K562 (cell line): ENCODE results near the gene PLOD1. TPM values are rescaled to one million over a fixed set of nuclear protein-coding genes. Genes with fewer than 3 reads are reported as not detected.
A peak's percentile ranks its signal among the peaks of the same experiment; 100 is the strongest.

ENCODE experiments used
- ATAC-seq: fragments of 200-7000 bp; cut with Tn5 transposase; 3 replicates; pipeline ENCODE4 v1.9.1; 2020; ENCODE audit warnings: moderate library complexity
- Bru-seq: library from RNA; stranded (reverse); fragments of 400-500 nt; gene quantifications from one replicate; lab custom pipeline; 2021; lab: Mats Ljungman, UMichigan
- BruChase-seq, 2 experiments: library from RNA; stranded (reverse); fragments of 400-500 nt; gene quantifications; one replicate each; lab custom pipeline; 2021; lab: Mats Ljungman, UMichigan
- BruUV-seq: library from RNA; stranded (reverse); fragments of 400-500 nt; replicated peaks from 2 replicates; lab custom pipeline; 2021; lab: Mats Ljungman, UMichigan
- CTCF ChIA-PET: fragments of 300-600 bp; formaldehyde crosslinking; extraction: SDS; loops from one replicate; lab custom pipeline; 2021; ENCODE audit warnings: low intra/inter-chr PET ratio; lab: Yijun Ruan, JAX
- POLR2A ChIA-PET: fragments of 300-600, 350-650 bp; sonication (Branson Sonifier 250); formaldehyde crosslinking; extraction: SDS; loops from one replicate; lab custom pipeline; 2021; ENCODE audit warnings: antibody characterized with exemption, inconsistent platforms; lab: Yijun Ruan, JAX
- DNase-seq, 4 experiments: peaks; one replicate each; pipeline versions ENCODE4 v3.0.0 to v3.0.0-alpha.2; 2011 to 2018; ENCODE audit warnings: low spot score in 3 of 4, mixed read lengths in 3 of 4; ENCODE audit errors: extremely low read depth in 1 of 4
- FAIRE-seq: peaks from 2 replicates; lab custom pipeline; 2011; peaks lifted over from hg19 to GRCh38; lab: Jason Lieb, UNC
- H2AFZ ChIP-seq: 2 replicates; pipeline ENCODE4 v1.6.0; 2011; ENCODE audit warnings: low read depth, low read length, control low read depth, inconsistent platforms
- H3K27ac ChIP-seq: fragments of 200-600 bp; 3 replicates; pipeline ENCODE4 v1.8.0; 2011; ENCODE audit warnings: low read depth, mild to moderate bottlenecking, control low read depth, inconsistent platforms, low read length, moderate library complexity, mixed read lengths; ENCODE audit errors: extremely low read depth
- H3K27me3 ChIP-seq, 2 experiments: fragments of 300-600 bp in 1 of 2; 2 replicates in 1 of 2; 3 replicates in 1 of 2; pipeline versions ENCODE4 v1.6.0 to v1.8.0; 2011; ENCODE audit warnings: inconsistent platforms in 2 of 2, low read length in 2 of 2, mild to moderate bottlenecking in 1 of 2, mixed read lengths in 1 of 2, moderate library complexity in 1 of 2; ENCODE audit not compliant: control insufficient read depth in 2 of 2, insufficient read depth in 2 of 2
- H3K36me3 ChIP-seq: fragments of 300-600 bp; 3 replicates; pipeline ENCODE4 v1.8.0; 2011; ENCODE audit warnings: mild to moderate bottlenecking, low read length, inconsistent platforms; ENCODE audit not compliant: control insufficient read depth, insufficient read depth
- H3K4me1 ChIP-seq, 2 experiments: fragments of 200-600 bp in 1 of 2; replicated peaks in 1 of 2; 2 replicates in 1 of 2; 3 replicates in 1 of 2; pipeline versions ENCODE4 v1.5.1 to v1.8.0; 2011; ENCODE audit warnings: inconsistent platforms in 2 of 2, low read length in 2 of 2, mild to moderate bottlenecking in 1 of 2, mixed read lengths in 1 of 2, moderate library complexity in 1 of 2; ENCODE audit not compliant: control insufficient read depth in 2 of 2, insufficient read depth in 2 of 2
- H3K4me2 ChIP-seq: 2 replicates; pipeline ENCODE4 v1.6.1; 2011; ENCODE audit warnings: low read length, control low read depth, inconsistent platforms, mixed read lengths; ENCODE audit not compliant: insufficient read depth
- H3K4me3 ChIP-seq: fragments of 200-600 bp; sonication (generic), shearing (Covaris generic); 2 replicates; pipeline ENCODE4 v1.5.1; 2016; ENCODE audit warnings: control low read depth, inconsistent platforms
- H3K79me2 ChIP-seq: fragments of 200-600 bp; 3 replicates; pipeline ENCODE4 v1.8.0; 2011; ENCODE audit warnings: low read length, inconsistent platforms; ENCODE audit not compliant: control insufficient read depth, insufficient read depth
- H3K9ac ChIP-seq, 2 experiments: 2 replicates each; pipeline versions ENCODE4 v1.6.0 to v1.6.1; 2011; ENCODE audit warnings: low read depth in 2 of 2, low read length in 2 of 2, control low read depth in 1 of 2, inconsistent platforms in 1 of 2, mild to moderate bottlenecking in 1 of 2, mixed read lengths in 1 of 2; ENCODE audit not compliant: insufficient read depth in 1 of 2
- H3K9me1 ChIP-seq: one replicate; pipeline ENCODE4 v1.6.0; 2011; ENCODE audit warnings: inconsistent platforms, mild to moderate bottlenecking, low read length, moderate library complexity; ENCODE audit not compliant: control insufficient read depth, insufficient read depth
- H3K9me3 ChIP-seq: replicated peaks from 2 replicates; pipeline ENCODE4 v1.5.1; 2011; ENCODE audit warnings: low read depth, low read length, inconsistent platforms; ENCODE audit not compliant: control insufficient read depth, insufficient read depth
- H4K20me1 ChIP-seq: replicated peaks from 2 replicates; pipeline ENCODE4 v1.6.1; 2011; ENCODE audit warnings: low read length, inconsistent platforms, mixed read lengths; ENCODE audit not compliant: control insufficient read depth, insufficient read depth
- CAMTA2 ChIP-seq: fragments of 250-450 bp; sonication (Bioruptor Pico); conservative IDR thresholded peaks from 2 replicates; pipeline ENCODE4 v1.5.1; 2022
- EZH2 ChIP-seq: IDR thresholded peaks from 2 replicates; pipeline ENCODE4 v1.6.1; 2012; ENCODE audit warnings: low read depth, mild to moderate bottlenecking, inconsistent platforms, low read length, borderline replicate concordance
- IRF2 ChIP-seq: sonication (generic); formaldehyde crosslinking; IDR thresholded peaks from 2 replicates; pipeline ENCODE4 v1.8.1; 2022; ENCODE audit warnings: mild to moderate bottlenecking, missing genetic modification reagents
- MTA3 ChIP-seq: fragments of 450-650 bp; formaldehyde crosslinking; IDR thresholded peaks from 2 replicates; pipeline ENCODE4 v1.6.1; 2017; ENCODE audit warnings: mild to moderate bottlenecking, borderline replicate concordance
- NELFE ChIP-seq: IDR thresholded peaks from 2 replicates; pipeline ENCODE4 v1.6.1; 2011; ENCODE audit warnings: mild to moderate bottlenecking; ENCODE audit not compliant: insufficient read depth, insufficient read length
- NR2F6 ChIP-seq: fragments of 450-650 bp; formaldehyde crosslinking; IDR thresholded peaks from 2 replicates; pipeline ENCODE4 v1.4.0; 2020; ENCODE audit warnings: mild to moderate bottlenecking
- NRF1 ChIP-seq, 2 experiments: fragments of 450-650 bp; IDR thresholded peaks in 1 of 2; conservative IDR thresholded peaks in 1 of 2; 2 replicates each; pipeline ENCODE4 v1.6.1; 2014; ENCODE audit warnings: mild to moderate bottlenecking in 2 of 2
- TRIM28 ChIP-seq: fragments of 450-650 bp; IDR thresholded peaks from 2 replicates; pipeline ENCODE4 v1.6.1; 2017
- VEZF1 ChIP-seq: fragments of 200-800 bp; sonication (Bioruptor generic); IDR thresholded peaks from 2 replicates; pipeline ENCODE4 v1.6.1; 2017; ENCODE audit warnings: missing genetic modification characterization, missing compliant biosample characterization
- ZNF444 ChIP-seq: fragments of 250-450 bp; sonication (Bioruptor Pico); IDR thresholded peaks from 2 replicates; pipeline ENCODE4 v1.4.0; 2020; ENCODE audit warnings: mild to moderate bottlenecking, moderate library complexity
- WGBS: fragments of 100-300 bp; shearing (Covaris generic); methylation state at CpG from one replicate; pipeline ENCODE4 v1.1.6; 2016; ENCODE audit warnings: low coverage, mixed read lengths; ENCODE audit not compliant: insufficient coverage; ENCODE audit errors: missing lambda C conversion rate; 5-methylcytosine and 5-hydroxymethylcytosine counted together
- in situ Hi-C: fragments of 300-500 bp; cut with MboI; formaldehyde crosslinking; loops from 4 replicates; pipeline ENCODE4 v1.15.0; 2018; ENCODE audit warnings: inconsistent platforms, mixed read lengths
- intact Hi-C: fragments of 100-400 bp; cut with micrococcal nuclease; formaldehyde crosslinking; loops from 2 replicates; pipeline ENCODE4 v1.14.2; 2022
- long read RNA-seq, 3 experiments: library from polyadenylated mRNA in 2 of 3; library from RNA in 1 of 3; unstranded in 2 of 3; stranded (forward) in 1 of 3; transcript quantifications; one replicate each; pipeline ENCODE4 v2.0.0, GENCODE V29; 2019 to 2022
- polyA minus RNA-seq, 3 experiments: library from RNA; depleted of rRNA, polyadenylated mRNA; stranded (reverse); fragments of >200 nt; gene quantifications; 2 replicates each; pipeline ENCODE4 v1.2.3, GENCODE V29; 2011
- polyA plus RNA-seq, 8 experiments: library from polyadenylated mRNA; depleted of rRNA in 4 of 8; stranded (reverse) in 5 of 8; unstranded in 3 of 8; fragments of >200 nt; fragmentation: Nextera tagmentation in 2 of 8; fragmentation: Illumina TruSeq in 1 of 8; extraction: Ambion mirVana in 2 of 8; extraction: Trizol in 1 of 8; gene quantifications; 2 replicates each; pipeline versions ENCODE4 v1.2.1 to v1.2.3, GENCODE V29; 2011 to 2014; ENCODE audit warnings: inconsistent platforms in 1 of 8, missing spikeins in 1 of 8
- total RNA-seq, 7 experiments: library from RNA; depleted of rRNA in 6 of 7; stranded (reverse); fragments of >200 nt in 6 of 7; fragmentation: Illumina TruSeq in 2 of 7; extraction: Trizol in 2 of 7; gene quantifications; 2 replicates each; pipeline versions ENCODE4 v1.2.1 to v1.2.3, GENCODE V29; 2011 to 2021; ENCODE audit warnings: low replicate concordance in 1 of 7

PLOD1 gene
- 140 and 357 TPM in 2 replicates for total RNA-seq (2011; cell fraction: chromatin; rRNA removed; ENCODE audit: low replicate concordance)
- 408 and 448 TPM in 2 replicates for total RNA-seq (2011; cell fraction: nucleolus; rRNA removed)
- 258 and 294 TPM in 2 replicates for total RNA-seq (2011; cell fraction: nucleoplasm; rRNA removed)
- total RNA-seq (2014; rRNA removed) (58.5 and 81.4 TPM in 2 replicates), total RNA-seq (2014; rRNA removed; fragmentation: Illumina TruSeq; extraction: Trizol) (30.7 and 41.6 TPM in 2 replicates), total RNA-seq (2015; rRNA removed; fragmentation: Illumina TruSeq; extraction: Trizol) (49.6 and 51.6 TPM in 2 replicates), total RNA-seq (2021) (90.8 and 92.9 TPM in 2 replicates), polyA plus RNA-seq (2011; rRNA removed) (80.2 and 156 TPM in 2 replicates), polyA plus RNA-seq (2014; fragmentation: Illumina TruSeq; extraction: Trizol) (76.9 and 83.7 TPM in 2 replicates), polyA plus RNA-seq (2014; fragmentation: Nextera tagmentation; extraction: Ambion mirVana) (10 to 100 TPM; 16.6 to 27.1 TPM), polyA plus RNA-seq (2014; rRNA removed) (52.7 and 70.2 TPM in 2 replicates), polyA minus RNA-seq (2011; rRNA and poly(A)+ RNA removed) (77.2 and 82.6 TPM in 2 replicates), Bru-seq, nascent RNA (percentile 67 among the genes with signal in this experiment), BruChase-seq, experiment 1, labeled RNA remaining after a 2-hour chase (percentile 59 among the genes with signal in this experiment), BruChase-seq, experiment 2, labeled RNA remaining after a 6-hour chase (percentile 61 among the genes with signal in this experiment)
- polyA plus RNA-seq (2011; cell fraction: cytosol; rRNA removed), result 160 and 179 TPM in 2 replicates
- 178 and 231 TPM in 2 replicates for polyA plus RNA-seq (2011; cell fraction: nucleus; rRNA removed)
- 112 and 129 TPM in 2 replicates for polyA plus RNA-seq (2012)
- polyA minus RNA-seq (2011; cell fraction: cytosol; rRNA and poly(A)+ RNA removed), result 127 and 153 TPM in 2 replicates
- polyA minus RNA-seq (2011; cell fraction: nucleus; rRNA and poly(A)+ RNA removed), result 55.1 and 85.3 TPM in 2 replicates
- long read RNA-seq, experiment 1, transcript PLOD1-201 (19 exons, 2,940 nt), result major isoform, 59 of 276 reads
- long read RNA-seq, experiment 1, transcript PLOD1-207 (2 exons, 2,339 nt), result minor isoform, 7 of 276 reads
- long read RNA-seq, experiment 1, partial matches to known transcripts, result 183 of 276 reads
- long read RNA-seq, experiment 1, other reads (novel, unspliced or antisense), result 27 of 276 reads
- long read RNA-seq, experiment 2, transcript PLOD1-201 (19 exons, 2,940 nt), result major isoform, 75 of 148 reads
- long read RNA-seq, experiment 2, partial matches to known transcripts, result 37 of 148 reads
- long read RNA-seq, experiment 2, other reads (novel, unspliced or antisense), result 34 of 148 reads
- long read RNA-seq, experiment 3, transcript PLOD1-201 (19 exons, 2,940 nt), result major isoform, 50 of 78 reads
- long read RNA-seq, experiment 3, partial matches to known transcripts, result 18 of 78 reads
- long read RNA-seq, experiment 3, other reads (novel, unspliced or antisense), result 7 of 78 reads

GRCh38 chr1:11934302-11935056 is at the start of gene PLOD1:
TSS of gene PLOD1 (plus strand) at chr1:11934717. CDS start at chr1:11934780, 63 bp downstream.
- H4K20me1 ChIP-seq, result no peaks in the 10 kb centered on the region; the same call in 1 of the 2 replicates
- H3K4me2 ChIP-seq, result peak within 1 kb of the TSS; percentile 99
- FAIRE-seq (peak; percentile 71), ATAC-seq (peak; percentile 93), DNase-seq (peak; percentile 95 to 97 (median 96))
- no peaks in the 10 kb centered on the region; a peak in 1 of 5 replicates for H3K27me3 ChIP-seq
- POLR2A ChIA-PET, result interaction anchor here (0.6 to 8.3 kb wide), 12 partner anchors 9 to 140 kb away, joined by 3 to 129 read pairs (median 5); no protein-coding TSS in a partner anchor
- no peaks in the 10 kb centered on the region for H3K9me3 ChIP-seq
- H3K4me3 ChIP-seq, result peak within 1 kb of the TSS; percentile 75
- no TSS peak for BruUV-seq
- H3K4me1 ChIP-seq, result peaks cover 41 to 56% of the 10 kb centered on the region in 2 experiments
- in situ Hi-C loops (no loop called here), intact Hi-C loops (loop anchor here (5.0 kb wide), 1 partner anchor 83 kb away; the partner anchor contains the start of gene MIIP)
- H3K79me2 ChIP-seq, result peaks cover 51% of the 10 kb centered on the region
- under 1% methylated on average over 36 of the region's 55 CpGs for WGBS
- peaks cover 28% of the 10 kb centered on the region; the same call in 2 of the 3 replicates for H3K36me3 ChIP-seq
- H2AFZ ChIP-seq, result peak within 1 kb of the TSS; percentile 99
- H3K9ac ChIP-seq, result peak within 1 kb of the TSS; percentile 95 to 96
- H3K9me1 ChIP-seq, result no peaks in the 10 kb centered on the region
- CTCF ChIA-PET, result no interaction called here
- H3K27ac ChIP-seq, result peak within 1 kb of the TSS; percentile 97
- TF ChIP-seq IRF2 (CRISPR knock-in tag) (no peak), NRF1 (conservative IDR thresholded peaks at IDR 0.05 in 1 of 2, IDR thresholded peaks at IDR 0.05 in 1 of 2) (peak; percentile 88 to 89), NR2F6 (CRISPR knock-in tag) (no peak), EZH2 (no peak), CAMTA2 (CRISPR knock-in tag) (no peak; the same call in 1 of the 2 replicates), MTA3 (peak; percentile 63; the same call in 1 of the 2 replicates), ZNF444 (CRISPR knock-in tag) (no peak), NELFE (no peak), VEZF1 (CRISPR knock-in tag) (peak; percentile 96), TRIM28 (no peak)
